ENCODE data around the gene SMARCA4. TPM values are rescaled to one million over a fixed set of nuclear protein-coding genes. Genes with fewer than 3 reads are reported as not detected.

The SMARCA4 gene
- total RNA-seq, 1 experiment from 2014 or later = 261 TPM

GRCh38 chr19:11093689-11094238 is 132.9 kb downstream of the SMARCA4 start:
- no peak overlapping the region for H2BK5ac ChIP-seq (ENCODE audit: insufficient read length, low read length)
- H3K27ac ChIP-seq (ENCODE audit: insufficient read length, low read depth, low read length) = no peak overlapping the region
- no peak overlapping the region for H3K56ac ChIP-seq (ENCODE audit: insufficient read length, low read depth, low read length)
- Mint-ChIP-seq H3K4me3 (peak overlapping the region; percentile 17 to 42; a peak in 3 of 5 replicates), H3K9me3 (0 out of 5 replicates have a peak, but pooled peaks cover 0 to 4% of the 10 kb centered on the region in 2 experiments), H3K27me3 (ENCODE audit: low read depth) (no peaks in the 10 kb centered on the region), H3K4me1 (peaks cover 26 to 38% of the 10 kb centered on the region in 2 experiments), H3K36me3 (ENCODE audit: insufficient read depth in 1 of 3, low read depth in 3 of 3) (peaks cover 43 to 62% (median 57%) of the 10 kb centered on the region in 3 experiments), H3K27ac (peak overlapping the region; percentile 67 to 92 (median 90); a peak in 6 of 7 replicates)
- no peak overlapping the region for H3K4me2 ChIP-seq (ENCODE audit: insufficient read depth, insufficient read length, low read length)
- H2BK20ac ChIP-seq (ENCODE audit: low read depth, low read length, poor library complexity, severe bottlenecking) = no peak overlapping the region
- peaks cover 13% of the 10 kb centered on the region for H3K23me2 ChIP-seq (ENCODE audit: insufficient read length, low read depth, low read length, poor library complexity, severe bottlenecking)
- H3T11ph ChIP-seq (ENCODE audit: low read length) = no peak overlapping the region
- H3K4me1 ChIP-seq (ENCODE audit: insufficient read depth, low read length) = peaks cover 7% of the 10 kb centered on the region; the same call in 1 of the 2 replicates
- H3K79me1 ChIP-seq (ENCODE audit: insufficient read depth, low read depth, low read length, poor library complexity, severe bottlenecking) = peaks cover 2% of the 10 kb centered on the region
- no peak for DNase-seq
- peaks cover 70% of the 10 kb centered on the region for H3K79me2 ChIP-seq (ENCODE audit: insufficient read depth, low read length)
- no peak overlapping the region for H3K9ac ChIP-seq (ENCODE audit: extremely low read depth, insufficient read length, low read length)
- no peaks in the 10 kb centered on the region for H3K9me3 ChIP-seq (ENCODE audit: control insufficient read depth, low read depth, low read length)
- no CpG with 5 or more reads among the region's 15 CpGs for WGBS (ENCODE audit: extremely low coverage, insufficient read length, low lambda C conversion rate)
- no peak overlapping the region for H3K23ac ChIP-seq (ENCODE audit: insufficient read length, low read depth, low read length)
- no peak overlapping the region for H2AK5ac ChIP-seq (ENCODE audit: insufficient read length, low read length)
- H3K27me3 ChIP-seq (ENCODE audit: insufficient read depth, low read length) = no peaks in the 10 kb centered on the region
- H3K18ac ChIP-seq (ENCODE audit: insufficient read length, low read depth, low read length) = no peak overlapping the region
- H4K91ac ChIP-seq (ENCODE audit: insufficient read length, low read depth, low read length) = no peak overlapping the region
- no peak overlapping the region for H2BK120ac ChIP-seq (ENCODE audit: low read depth, low read length, poor library complexity, severe bottlenecking)
- no peak overlapping the region for H2AFZ ChIP-seq (ENCODE audit: low read length)
- no peak overlapping the region for H3K14ac ChIP-seq (ENCODE audit: insufficient read depth, low read length)
- no peak overlapping the region for H2BK12ac ChIP-seq (ENCODE audit: insufficient read length, low read depth, low read length)
- no peak overlapping the region for H3K4ac ChIP-seq (ENCODE audit: low read depth, low read length)
- H4K20me1 ChIP-seq (ENCODE audit: control insufficient read depth, insufficient read depth, insufficient read length) = peaks cover 5% of the 10 kb centered on the region
- no peak overlapping the region for H4K5ac ChIP-seq (ENCODE audit: insufficient read length, low read depth, low read length)
- H4K8ac ChIP-seq (replicated peaks; ENCODE audit: insufficient read length, low read depth, low read length) = no peak overlapping the region
- TF ChIP-seq CTCF (conservative IDR thresholded peaks at IDR 0.05) = no peak
- H2BK15ac ChIP-seq (ENCODE audit: low read depth, low read length) = no peak overlapping the region
